CD4-positive, alpha-beta T cell treated with Interleukin-21 for 1 hour (primary cell): ENCODE data around the gene TMC1.
"Not testable (repeated sequence)": the region's sequence is repeated elsewhere in the genome, so short reads cannot be mapped to it uniquely, and the experiment has no call there.

Experiments
- DNase-seq: peaks from one replicate; pipeline ENCODE4 v3.0.0-alpha.2; 2020

TMC1 gene

GRCh38 chr9:72827950-72828731 lies 306.7 kb downstream of the TMC1 start:
- no peak for DNase-seq

DNA sequence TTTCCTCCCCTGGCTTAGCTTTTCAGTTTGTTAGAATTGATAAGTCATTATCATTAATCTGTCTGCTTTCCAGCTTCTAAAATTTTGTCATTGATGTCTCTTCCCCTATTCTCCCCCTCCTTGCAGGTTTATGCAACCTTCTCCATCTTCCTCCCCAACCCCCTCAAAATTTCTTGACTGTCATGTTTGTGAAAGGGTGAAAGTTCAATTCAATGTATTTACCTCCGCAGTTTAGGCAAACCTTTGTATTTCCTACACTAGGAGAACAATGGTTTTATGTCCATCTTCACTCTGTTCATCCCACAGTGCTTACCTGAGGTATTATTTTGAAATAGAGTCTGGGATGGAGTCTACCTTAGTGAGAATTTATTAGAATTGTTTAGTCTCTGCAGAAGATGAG lies 313.6 kb downstream of the TMC1 start:
- DNase-seq = no peak

DNA sequence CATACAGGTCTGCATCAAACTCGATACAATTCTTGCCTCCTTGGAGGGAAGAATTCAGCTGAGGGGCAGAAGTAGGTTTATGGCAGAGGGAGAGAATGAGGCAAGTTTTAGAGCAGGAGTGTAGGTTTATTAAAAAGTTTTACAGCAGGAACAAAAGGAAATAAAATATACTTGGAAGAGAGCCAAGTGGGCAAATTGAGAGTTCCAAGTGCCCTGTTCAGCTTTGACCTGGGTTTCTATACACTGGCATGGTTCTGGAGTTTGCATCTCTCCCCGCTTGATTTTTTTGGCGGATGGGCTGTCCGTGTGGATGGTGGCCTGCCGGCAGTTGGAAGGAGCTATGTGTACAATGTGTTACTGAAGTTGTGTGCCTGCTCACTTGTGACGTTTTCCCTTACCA lies 315.4 kb downstream of the TMC1 start:
- DNase-seq = no peak

GRCh38 chr9:72839085-72839484 lies 317.7 kb downstream of the TMC1 start:
- no peak for DNase-seq

GRCh38 chr9:72843520-72844439 lies 322.4 kb downstream of the TMC1 start:
- no peak for DNase-seq

- DNase-seq = no peak
Measured at GRCh38 chr9:72844440-72844768, 323.0 kb downstream of the TMC1 start.

- not testable (repeated sequence) for DNase-seq
Measured at GRCh38 chr9:72845052-72845451, 323.6 kb downstream of the TMC1 start.

GRCh38 chr9:72850209-72850608 lies 328.8 kb downstream of the TMC1 start:
- DNase-seq = not testable (repeated sequence)

DNA sequence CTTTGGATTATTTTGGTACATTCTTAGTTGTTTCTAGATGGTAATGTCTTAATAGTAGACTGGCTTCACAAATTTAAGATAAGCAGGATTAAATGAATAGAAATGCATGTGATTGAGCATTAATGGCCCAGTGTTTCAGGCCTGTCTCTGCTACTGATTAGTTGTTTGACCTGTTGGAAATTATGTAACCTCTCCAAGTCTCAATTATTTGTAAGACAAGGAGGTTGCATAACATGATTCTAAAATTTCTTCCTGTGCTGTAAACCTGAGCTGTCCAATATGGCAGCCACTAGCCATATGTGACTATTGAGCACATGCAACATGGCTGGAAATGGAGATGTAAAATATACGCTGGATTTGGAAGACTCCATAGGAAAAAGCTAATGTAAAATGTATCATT lies 333.9 kb downstream of the TMC1 start:
- no peak for DNase-seq

DNA sequence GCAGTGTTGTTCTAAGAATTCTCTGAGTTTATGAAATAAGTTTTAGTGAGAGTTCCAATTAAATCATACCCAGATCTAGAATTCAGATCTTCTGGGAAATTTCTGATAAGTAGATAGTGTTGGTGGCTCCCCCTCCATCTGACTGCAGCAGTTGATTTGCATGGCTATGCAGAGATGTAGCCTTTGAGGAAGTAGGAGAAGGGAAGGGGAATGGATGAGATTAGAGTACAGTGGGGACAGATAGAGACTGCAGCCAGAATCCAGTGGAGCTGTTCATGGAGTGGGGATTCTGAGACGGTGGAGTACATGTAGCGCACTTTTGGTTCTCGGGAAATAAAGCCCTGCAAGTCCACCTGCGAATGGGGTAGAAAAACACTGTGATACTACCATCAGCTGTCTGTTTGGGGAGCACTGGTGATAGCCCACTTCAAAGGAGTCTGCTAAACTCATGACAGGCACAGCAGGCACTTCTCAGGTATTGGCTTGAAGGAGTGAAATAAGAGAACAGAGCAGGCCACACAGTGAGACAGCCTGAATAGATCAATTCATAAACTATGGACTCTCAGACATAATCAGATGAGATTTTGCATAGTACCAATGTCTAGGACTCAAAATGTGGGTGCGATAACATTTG lies 334.6 kb downstream of the TMC1 start:
- no peak for DNase-seq

DNA sequence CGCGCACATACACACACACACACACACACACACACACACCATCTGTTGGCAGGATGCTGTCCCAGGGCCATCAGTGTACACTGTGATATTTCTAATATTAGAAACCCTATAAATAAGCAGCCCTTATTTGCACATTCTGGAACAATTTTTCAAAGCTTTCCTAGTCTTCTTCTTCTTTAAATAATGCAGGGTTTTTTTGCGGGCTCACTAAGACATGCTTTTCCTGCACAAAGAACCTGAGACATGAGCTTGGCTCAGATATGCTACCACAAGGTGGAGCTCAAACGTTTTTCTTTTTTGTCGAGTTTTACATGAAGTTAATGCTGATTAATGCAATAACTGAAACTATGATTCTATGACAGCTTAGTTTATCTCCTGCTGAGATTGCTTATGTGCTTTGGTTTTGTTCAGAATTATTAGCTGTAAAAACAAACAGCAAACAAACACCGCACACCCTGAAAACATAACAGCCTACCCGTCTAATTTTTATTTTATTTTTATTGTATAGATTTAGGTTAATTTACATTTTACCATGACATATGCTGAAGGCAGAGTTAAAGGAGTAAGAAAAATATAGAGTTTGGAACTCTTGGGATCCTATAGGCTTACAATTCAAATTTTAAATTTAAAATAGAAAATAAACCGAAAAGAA lies 335.7 kb downstream of the TMC1 start:
- peak; percentile 4 for DNase-seq

DNA sequence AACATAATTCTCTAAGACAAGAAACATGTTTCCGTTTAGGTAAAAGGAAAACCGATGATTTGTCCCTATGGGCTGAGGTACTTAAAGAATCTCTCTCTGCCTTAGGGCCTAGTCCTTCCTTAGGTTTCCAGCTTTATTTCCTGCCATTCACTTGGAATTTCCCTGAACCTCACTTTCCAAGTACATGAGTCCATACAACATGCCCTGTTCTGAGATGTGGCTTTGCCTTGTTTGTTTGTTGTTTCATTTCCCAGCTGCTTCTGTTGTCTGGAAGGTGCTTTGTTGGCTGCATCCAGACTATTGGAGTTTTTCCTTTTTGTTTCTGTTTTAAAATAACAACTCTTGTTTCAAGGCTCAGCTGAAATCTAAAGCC lies 336.2 kb downstream of the TMC1 start:
- no peak for DNase-seq

DNA sequence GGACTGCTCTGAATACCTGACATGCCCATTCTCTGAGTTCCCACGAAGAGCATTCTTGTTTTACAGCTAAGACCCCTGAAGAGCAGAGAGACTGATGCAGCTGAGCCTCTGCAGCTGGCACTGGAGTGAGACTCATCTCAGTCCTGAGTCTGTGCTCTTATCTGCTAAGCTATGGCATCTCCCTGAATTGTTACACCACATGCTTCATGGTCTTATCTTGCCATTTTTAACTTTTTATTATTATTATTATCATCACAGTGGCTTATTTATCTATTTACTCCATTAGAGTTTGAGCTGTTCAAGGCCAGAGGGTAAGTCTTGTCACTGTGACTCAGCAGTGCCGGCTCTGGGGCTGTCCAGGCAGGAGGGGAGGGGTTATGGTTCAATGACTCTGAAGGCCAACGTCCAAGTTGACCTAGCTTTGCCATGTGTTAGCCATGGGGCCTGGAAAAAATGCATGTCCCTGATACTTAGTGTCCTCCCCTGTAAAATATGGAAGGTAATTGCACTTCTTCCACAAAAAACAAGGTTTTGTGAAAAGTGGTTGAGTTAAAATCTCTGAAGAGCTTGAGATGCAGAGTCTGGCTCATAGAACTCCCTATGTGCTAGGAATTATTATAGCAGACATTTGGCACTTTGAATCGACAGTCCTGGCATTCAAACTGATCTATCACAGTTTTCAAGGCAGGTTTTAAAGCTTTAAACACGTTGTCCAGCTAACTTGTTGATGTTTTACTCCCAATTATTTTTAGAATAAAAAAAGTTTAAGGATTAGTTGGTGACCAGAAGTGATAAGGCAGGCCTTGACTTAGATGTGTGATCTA lies 336.9 kb downstream of the TMC1 start:
- no peak for DNase-seq

DNA sequence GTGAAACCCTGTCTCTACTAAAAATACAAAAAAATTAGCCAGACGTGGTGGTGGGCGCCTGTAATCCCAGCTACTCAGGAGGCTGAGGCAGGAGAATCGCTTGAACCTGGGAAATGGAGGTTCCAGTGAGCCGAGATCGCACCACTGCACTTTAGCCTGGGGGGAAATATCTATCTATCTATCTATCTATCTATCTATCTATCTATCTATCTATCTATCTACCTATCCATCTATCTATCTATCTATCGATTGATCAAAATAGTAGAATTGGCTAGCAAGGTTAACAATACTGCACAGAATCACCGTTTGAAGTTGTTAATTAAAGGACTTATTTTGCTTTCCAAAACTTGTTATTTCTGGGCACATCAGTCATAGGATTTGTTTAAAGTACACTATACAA lies 341.4 kb downstream of the TMC1 start:
- DNase-seq = not testable (repeated sequence)

DNA sequence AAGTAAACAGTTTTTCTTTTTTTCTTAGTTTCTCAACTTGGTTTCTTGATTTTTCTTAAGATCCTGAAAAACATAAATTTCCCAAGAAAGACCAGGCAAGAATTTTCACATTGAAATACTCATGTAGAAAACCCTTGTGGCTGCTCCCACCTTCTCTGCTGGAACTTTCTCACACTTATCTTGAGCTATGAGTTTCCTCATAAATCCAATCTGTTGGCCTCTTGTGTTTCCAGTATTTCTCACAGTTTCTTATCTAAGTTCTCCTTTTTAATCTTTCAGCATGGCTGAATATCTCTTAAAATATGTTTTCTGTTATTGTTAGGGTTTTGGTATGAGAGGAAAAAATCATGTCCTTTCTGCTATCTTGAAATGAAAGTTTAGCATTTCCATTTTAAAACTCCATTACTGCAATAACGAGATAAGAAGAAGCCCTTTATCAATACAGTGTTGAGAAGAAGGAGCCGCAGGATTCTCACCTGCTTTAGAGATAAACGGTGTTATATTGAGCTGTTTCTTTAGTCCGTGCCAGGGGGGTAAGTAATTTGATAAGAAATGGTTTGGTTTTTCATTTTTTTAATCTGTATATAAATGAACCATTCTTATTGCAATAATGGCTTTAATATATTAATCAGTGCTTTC lies 342.2 kb downstream of the TMC1 start:
- DNase-seq = no peak

DNA sequence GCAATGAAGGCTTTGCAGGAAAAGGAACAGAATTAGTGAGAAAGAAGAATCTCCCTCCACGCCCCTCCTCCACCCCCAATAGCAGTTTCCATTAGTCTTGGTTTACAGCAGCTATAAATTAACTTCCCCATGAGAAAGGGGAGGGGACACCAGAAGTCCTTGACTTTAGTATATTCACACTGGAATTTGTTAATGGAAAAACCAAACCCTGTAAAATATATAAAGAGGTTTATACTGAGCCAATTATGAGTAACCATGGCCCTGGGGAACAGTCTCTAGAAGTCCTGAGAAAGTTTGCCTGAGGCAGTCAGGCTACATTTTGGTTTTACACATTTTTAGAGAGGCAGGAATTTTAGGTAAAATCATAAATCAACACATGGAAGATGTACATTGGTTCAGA lies 342.9 kb downstream of the TMC1 start:
- no peak for DNase-seq

DNA sequence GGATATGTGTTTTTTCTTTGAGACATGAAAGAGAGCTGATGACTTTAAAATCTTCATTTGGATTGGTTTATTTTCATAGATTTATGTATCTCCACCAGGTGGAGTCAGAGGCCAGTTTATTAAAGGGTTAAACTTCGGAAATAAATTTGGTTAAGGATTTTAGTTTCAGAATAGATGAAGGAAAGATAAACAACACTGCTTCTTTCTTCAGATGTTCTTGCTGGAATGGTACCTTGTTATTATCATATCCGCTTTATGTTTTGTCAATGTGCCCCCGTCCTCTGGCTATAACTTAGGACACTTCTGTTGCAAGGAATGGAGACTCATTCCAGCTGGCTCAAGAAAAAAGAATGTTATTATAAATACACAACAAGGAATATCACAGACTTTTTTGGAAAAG lies 350.3 kb downstream of the TMC1 start:
- DNase-seq = no peak

GRCh38 chr9:72872718-72873117 lies 351.3 kb downstream of the TMC1 start:
- DNase-seq = no peak

DNA sequence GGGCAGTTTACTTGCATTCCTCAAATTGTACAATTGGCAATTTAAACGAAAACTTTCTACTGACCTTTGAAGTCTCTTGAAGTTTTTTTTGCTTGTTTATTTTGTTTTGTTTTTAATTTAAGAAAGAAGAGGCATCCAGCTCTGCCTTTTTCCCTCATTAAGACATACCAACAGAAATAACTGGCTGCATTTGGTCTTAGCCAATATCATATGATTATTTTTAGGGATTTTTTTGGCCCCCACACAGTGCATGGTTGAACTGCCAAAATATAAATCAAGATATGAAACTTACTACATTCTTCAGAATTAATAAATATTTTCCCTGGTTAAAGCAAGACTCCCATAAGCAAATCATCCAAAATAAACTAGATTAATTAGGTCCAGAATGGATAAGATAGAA lies 352.0 kb downstream of the TMC1 start:
- DNase-seq = no peak

DNA sequence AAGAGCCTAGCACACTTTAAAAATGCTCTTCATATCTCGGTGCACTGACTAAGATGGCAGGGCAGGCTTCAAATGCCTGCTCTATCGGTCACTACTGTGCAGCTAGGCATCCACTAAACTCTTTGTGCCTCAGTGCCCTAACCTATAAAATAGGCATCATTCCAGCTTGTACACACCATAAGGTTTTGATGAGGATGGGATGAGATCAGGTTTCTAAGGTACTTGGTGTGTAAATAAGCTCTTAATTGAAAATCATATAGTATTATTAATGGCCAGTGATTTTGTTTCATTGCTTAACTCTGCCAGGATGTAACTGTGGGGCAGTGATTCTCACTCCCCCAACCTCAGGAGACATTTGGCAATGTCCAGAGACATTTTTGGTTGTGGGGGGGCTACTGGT lies 352.9 kb downstream of the TMC1 start:
- no peak for DNase-seq

DNA sequence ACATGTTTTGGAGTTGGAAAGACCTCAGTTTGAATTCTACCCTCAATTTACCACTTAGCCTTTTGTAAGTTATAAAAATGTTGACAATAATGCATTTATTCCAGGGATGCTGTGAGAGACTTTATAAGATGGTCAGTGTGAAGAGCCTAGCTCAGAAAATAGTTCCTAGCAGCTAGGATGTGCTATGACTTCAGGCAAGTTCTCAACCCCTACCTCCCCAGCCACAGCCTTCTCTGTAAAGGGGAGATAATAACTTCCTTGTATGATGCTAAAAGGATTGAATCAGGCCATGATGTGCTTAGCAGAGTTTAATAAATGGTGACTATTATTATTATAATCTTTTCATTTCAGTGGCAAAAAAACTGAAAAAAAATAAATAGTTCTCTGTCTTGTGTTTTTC lies 353.8 kb downstream of the TMC1 start:
- DNase-seq = no peak

DNA sequence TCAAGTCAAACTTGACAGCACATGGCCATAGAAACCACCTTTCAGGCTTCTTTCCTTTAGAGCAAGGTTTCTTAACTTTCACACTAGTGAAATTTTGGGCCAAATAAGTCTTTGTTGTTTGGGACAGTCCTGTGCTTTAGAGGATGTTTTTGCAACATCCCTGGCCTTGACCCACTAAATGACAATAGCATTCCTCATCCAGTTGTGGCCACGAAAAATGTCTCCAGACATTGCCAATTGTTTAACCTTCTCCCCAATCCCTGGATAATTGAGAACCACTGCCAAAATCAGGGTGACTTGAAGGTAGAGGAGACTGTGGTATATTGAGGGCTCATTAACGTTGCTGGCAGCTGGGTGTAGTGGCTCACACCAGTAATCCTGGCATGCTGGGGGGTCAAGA lies 359.4 kb downstream of the TMC1 start:
- DNase-seq = no peak
